A549 (cell line): ENCODE measurements around the gene ARF4. TPM values are rescaled to one million over a fixed set of nuclear protein-coding genes. Genes with fewer than 3 reads are reported as not detected.

Source experiments
- ATAC-seq, 2 experiments: fragments of 200-7000 bp in 1 of 2; fragments of >200 bp in 1 of 2; cut with Nextera tagmentation in 1 of 2; cut with Tn5 transposase in 1 of 2; 3 replicates each; pipeline versions ENCODE4 v1.8.0 to v1.9.1; 2018 to 2020; ENCODE audit warnings: mild to moderate bottlenecking in 1 of 2, moderate library complexity in 1 of 2
- CTCF ChIA-PET: fragments of 300-600 bp; sonication (Branson Sonifier 250); formaldehyde crosslinking; extraction: SDS; loops from one replicate; lab custom pipeline; 2021; ENCODE audit warnings: antibody characterized with exemption, inconsistent platforms; lab: Yijun Ruan, JAX
- POLR2A ChIA-PET: fragments of 350-600 bp; formaldehyde crosslinking; extraction: SDS; loops from one replicate; lab custom pipeline; 2021; ENCODE audit warnings: antibody characterized with exemption, inconsistent platforms; lab: Yijun Ruan, JAX
- DNase-seq, 2 experiments: peaks; one replicate each; pipeline versions ENCODE4 v3.0.0 to v3.0.0-alpha.2; 2011 to 2016; ENCODE audit warnings: low read depth in 1 of 2, low spot score in 1 of 2
- FAIRE-seq: peaks from 2 replicates; lab custom pipeline; 2011; peaks lifted over from hg19 to GRCh38; lab: Jason Lieb, UNC
- H3K27ac ChIP-seq, 2 experiments: fragments of >200 bp; sonication (Bioruptor Twin); formaldehyde crosslinking; 3 replicates each; pipeline ENCODE4 v1.5.1; 2016 to 2017
- H3K4me1 ChIP-seq: fragments of >200 bp; sonication (Bioruptor Twin); formaldehyde crosslinking; 3 replicates; pipeline ENCODE4 v1.6.1; 2016
- H3K4me2 ChIP-seq: fragments of >200 bp; sonication (Bioruptor Twin); formaldehyde crosslinking; 3 replicates; pipeline ENCODE4 v1.6.1; 2016
- H3K4me3 ChIP-seq: fragments of >200 bp; sonication (Bioruptor Twin); formaldehyde crosslinking; 3 replicates; pipeline ENCODE4 v1.5.1; 2016
- H3K9me3 ChIP-seq: fragments of >200 bp; sonication (Bioruptor Twin); formaldehyde crosslinking; 3 replicates; pipeline ENCODE4 v1.6.1; 2016
- BCL3 ChIP-seq: fragments of >200 bp; sonication (Bioruptor Twin); formaldehyde crosslinking; IDR thresholded peaks from 3 replicates; pipeline ENCODE4 v1.6.1; 2016
- CBX8 ChIP-seq: fragments of 200-600 bp; sonication (generic); IDR thresholded peaks from 2 replicates; pipeline ENCODE4 v1.6.1; 2016
- CEBPB ChIP-seq, 2 experiments: fragments of >200 bp in 1 of 2; sonication (Bioruptor Twin) in 1 of 2; formaldehyde crosslinking in 1 of 2; IDR thresholded peaks; 2 replicates each; pipeline ENCODE4 v1.6.1; 2012 to 2016
- CHD2 ChIP-seq: fragments of 150-350 bp; IDR thresholded peaks from 2 replicates; pipeline ENCODE4 v1.6.1; 2014; ENCODE audit warnings: low read length; ENCODE audit not compliant: partially characterized antibody
- ELK1 ChIP-seq: fragments of 150-350 bp; IDR thresholded peaks from 2 replicates; pipeline ENCODE4 v1.6.1; 2014; ENCODE audit warnings: low read depth, mild to moderate bottlenecking, low read length
- ESRRA ChIP-seq: fragments of 150-350 bp; IDR thresholded peaks from 2 replicates; pipeline ENCODE4 v1.6.1; 2014; ENCODE audit warnings: mild to moderate bottlenecking, low read length, borderline replicate concordance
- FOSL2 ChIP-seq, 2 experiments: fragments of 450-650 bp in 1 of 2; fragments of >200 bp in 1 of 2; sonication (Bioruptor Twin) in 1 of 2; formaldehyde crosslinking; IDR thresholded peaks; 2 replicates each; pipeline versions ENCODE4 v1.5.0 to v1.6.1; 2016 to 2020; ENCODE audit warnings: mild to moderate bottlenecking in 1 of 2, moderate library complexity in 1 of 2
- GATA3 ChIP-seq: IDR thresholded peaks from 2 replicates; pipeline ENCODE4 v1.6.1; 2012; ENCODE audit warnings: borderline replicate concordance
- HDAC2 ChIP-seq: fragments of 200-600 bp; sonication (generic); IDR thresholded peaks from 2 replicates; pipeline ENCODE4 v1.6.1; 2016
- HES2 ChIP-seq: fragments of >200 bp; sonication (Bioruptor Twin); formaldehyde crosslinking; IDR thresholded peaks from 2 replicates; pipeline ENCODE4 v1.6.1; 2016
- HEYL ChIP-seq: fragments of 250-450 bp; sonication (Bioruptor Pico); IDR thresholded peaks from 2 replicates; pipeline ENCODE4 v1.8.0; 2021; ENCODE audit warnings: mild to moderate bottlenecking, moderate library complexity
- HMGXB4 ChIP-seq: fragments of 250-450 bp; sonication (Bioruptor Pico); IDR thresholded peaks from 2 replicates; pipeline ENCODE4 v1.5.0; 2021; ENCODE audit warnings: mild to moderate bottlenecking, moderate library complexity, borderline replicate concordance
- HOXA7 ChIP-seq: fragments of 250-450 bp; sonication (Bioruptor Pico); IDR thresholded peaks from 2 replicates; pipeline ENCODE4 v1.5.0; 2020; ENCODE audit warnings: mild to moderate bottlenecking, moderate library complexity
- HOXB13 ChIP-seq: fragments of 250-450 bp; sonication (Bioruptor Pico); IDR thresholded peaks from 2 replicates; pipeline ENCODE4 v1.5.0; 2020; ENCODE audit warnings: low read depth, mild to moderate bottlenecking, moderate library complexity
- HOXB5 ChIP-seq: fragments of 250-450 bp; sonication (Bioruptor Pico); IDR thresholded peaks from 2 replicates; pipeline ENCODE4 v1.5.0; 2020; ENCODE audit warnings: mild to moderate bottlenecking, moderate library complexity
- KDM1A ChIP-seq: fragments of 200-600 bp; sonication (generic); IDR thresholded peaks from 2 replicates; pipeline ENCODE4 v1.6.1; 2016; ENCODE audit warnings: low read depth, mild to moderate bottlenecking
- KDM5A ChIP-seq: fragments of 200-600 bp; sonication (generic); IDR thresholded peaks from 2 replicates; pipeline ENCODE4 v1.6.1; 2016; ENCODE audit warnings: antibody characterized with exemption, mild to moderate bottlenecking
- MAFK ChIP-seq: fragments of 450-650 bp; IDR thresholded peaks from 2 replicates; pipeline ENCODE4 v1.6.1; 2014; ENCODE audit not compliant: partially characterized antibody
- NFE2L2 ChIP-seq: fragments of 150-350 bp; conservative IDR thresholded peaks from 2 replicates; pipeline ENCODE4 v1.6.1; 2014; ENCODE audit warnings: low read length
- NPAS2 ChIP-seq: fragments of 250-450 bp; sonication (Bioruptor Pico); IDR thresholded peaks from 2 replicates; pipeline ENCODE4 v1.8.0; 2022; ENCODE audit warnings: mild to moderate bottlenecking, moderate library complexity, borderline replicate concordance
- POLR2A ChIP-seq: IDR thresholded peaks from 2 replicates; pipeline ENCODE4 v1.6.1; 2012; ENCODE audit warnings: mild to moderate bottlenecking, low read length
- RFX5 ChIP-seq: fragments of 450-650 bp; IDR thresholded peaks from 2 replicates; pipeline ENCODE4 v1.7.1; 2014; ENCODE audit warnings: antibody characterized with exemption, mild to moderate bottlenecking, moderate library complexity
- RNF2 ChIP-seq: fragments of 200-600 bp; sonication (generic); IDR thresholded peaks from 2 replicates; pipeline ENCODE4 v1.6.1; 2016; ENCODE audit warnings: low read depth, mild to moderate bottlenecking, antibody characterized with exemption, moderate library complexity, borderline replicate concordance
- SREBF2 ChIP-seq: fragments of 450-650 bp; IDR thresholded peaks from 2 replicates; pipeline ENCODE4 v1.6.1; 2014; ENCODE audit warnings: mild to moderate bottlenecking, moderate library complexity
- ZC3H11A ChIP-seq: fragments of 450-650 bp; IDR thresholded peaks from 2 replicates; pipeline ENCODE4 v1.6.1; 2014; ENCODE audit warnings: antibody characterized with exemption, mild to moderate bottlenecking
- ZNF302 ChIP-seq: fragments of 250-450 bp; sonication (Bioruptor Pico); IDR thresholded peaks from 2 replicates; pipeline ENCODE4 v1.9.0; 2021; ENCODE audit warnings: inconsistent platforms, mild to moderate bottlenecking, moderate library complexity
- WGBS: methylation state at CpG from one replicate; pipeline ENCODE4 v1.1.6; 2017; ENCODE audit errors: missing lambda C conversion rate; 5-methylcytosine and 5-hydroxymethylcytosine counted together
- polyA plus RNA-seq, 4 experiments: library from polyadenylated mRNA; depleted of rRNA in 3 of 4; stranded (reverse); fragments of >200 nt; fragmentation: RNase III in 1 of 4; extraction: RNeasy Plus Mini Kit Qiagen cat#74134 plus additional on column Dnase treatment in 1 of 4; gene quantifications; 2 replicates in 3 of 4; 3 replicates in 1 of 4; pipeline ENCODE4 v1.2.3, GENCODE V29; 2011 to 2017
- TF ChIP-seq, protein P1 (sequence below): IDR thresholded peaks from 2 replicates; pipeline ENCODE4 v1.6.1; 2012

ARF4 gene
- polyA plus RNA-seq, 2 of the 4 experiments (the other 2 are of a cell fraction) = 129 to 262 TPM

DNA sequence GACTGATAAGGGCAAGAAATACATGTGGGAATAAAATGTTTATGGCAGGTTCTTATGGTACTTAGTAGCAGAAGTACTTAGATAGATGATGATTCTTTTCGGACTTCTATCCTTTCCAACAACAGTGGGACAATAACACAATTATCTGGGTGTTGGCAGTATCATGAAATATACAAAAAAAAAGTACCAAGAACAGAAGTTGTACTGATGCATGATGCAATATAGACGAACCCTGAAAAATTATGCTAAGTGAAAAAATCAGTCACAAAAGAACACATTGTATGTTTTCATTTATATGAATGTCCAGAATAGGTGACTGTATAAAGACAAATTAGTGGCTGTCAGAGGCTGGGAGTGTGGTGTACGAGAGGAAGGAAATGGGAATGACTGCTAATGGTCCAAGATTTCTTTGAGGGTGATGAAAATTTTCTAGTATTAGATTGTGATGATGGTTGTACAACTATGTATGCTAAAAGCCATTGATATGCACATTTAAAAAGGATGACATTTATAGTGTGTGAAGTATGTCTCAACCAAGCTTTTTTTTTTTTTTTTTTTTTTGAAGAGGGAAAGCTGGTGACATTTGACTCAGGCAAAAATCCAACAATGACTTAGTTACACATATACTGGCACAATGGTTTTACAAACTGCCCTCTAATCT is 21.0 kb downstream of the ARF4 start (continued):
- no peak for TF ChIP-seq HMGXB4 (CRISPR knock-in tag)
- TF ChIP-seq ZNF302 = no peak
- TF ChIP-seq HOXB5 = no peak

DNA sequence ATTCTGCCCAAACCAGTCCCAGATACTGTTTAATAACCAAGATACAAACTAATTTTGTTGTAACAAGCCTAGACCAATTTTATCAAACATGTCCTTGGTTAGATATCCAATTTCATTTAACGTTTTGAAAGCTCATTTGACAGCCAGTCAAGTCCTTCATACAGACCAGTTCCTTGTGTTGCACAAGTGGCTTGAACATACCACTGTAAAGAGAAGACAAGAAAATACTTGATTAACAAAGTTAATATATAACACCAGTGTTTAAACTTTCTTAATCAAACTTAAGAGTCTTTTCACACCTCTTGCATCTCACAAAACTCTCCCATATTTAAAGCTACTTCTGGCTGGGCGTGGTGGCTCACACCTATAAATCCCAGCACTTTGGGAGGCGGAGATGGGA is 25.0 kb downstream of the ARF4 start:
- Histone ChIP-seq H3K27ac (no peak overlapping the region), H3K4me1 (no peaks in the 10 kb centered on the region), H3K4me3 (no peak overlapping the region), H3K4me2 (no peak overlapping the region), H3K9me3 (no peaks in the 10 kb centered on the region)
- DNase-seq = no peak
- WGBS = 74% methylated on average over 3 of the region's 3 CpGs
- no peak for ATAC-seq
- POLR2A ChIA-PET = no interaction called here
- no peak for FAIRE-seq
- CTCF ChIA-PET = interaction anchor here (1.2 to 1.3 kb wide), 2 partner anchors 20 to 402 kb away, joined by 3 read pairs; no protein-coding TSS in a partner anchor
- no peak for TF ChIP-seq ELK1
- TF ChIP-seq CEBPB (IDR thresholded peaks at IDR 0.05) = no peak
- no peak for TF ChIP-seq HOXA7 (CRISPR knock-in tag)
- TF ChIP-seq CBX8 = no peak
- TF ChIP-seq, protein P1, sequence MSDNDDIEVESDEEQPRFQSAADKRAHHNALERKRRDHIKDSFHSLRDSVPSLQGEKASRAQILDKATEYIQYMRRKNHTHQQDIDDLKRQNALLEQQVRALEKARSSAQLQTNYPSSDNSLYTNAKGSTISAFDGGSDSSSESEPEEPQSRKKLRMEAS = no peak
- no peak for TF ChIP-seq KDM5A
- no peak for TF ChIP-seq CHD2
- no peak for TF ChIP-seq HDAC2
- no peak for TF ChIP-seq GATA3
- TF ChIP-seq FOSL2 (IDR thresholded peaks at IDR 0.05) = no peak
- no peak for TF ChIP-seq FOSL2 (CRISPR knock-in tag; IDR thresholded peaks at IDR 0.05)
- no peak for TF ChIP-seq ZC3H11A
- no peak for TF ChIP-seq KDM1A
- TF ChIP-seq NPAS2 = no peak
- TF ChIP-seq HOXB13 = no peak
- no peak for TF ChIP-seq POLR2A
- no peak for TF ChIP-seq ESRRA

DNA sequence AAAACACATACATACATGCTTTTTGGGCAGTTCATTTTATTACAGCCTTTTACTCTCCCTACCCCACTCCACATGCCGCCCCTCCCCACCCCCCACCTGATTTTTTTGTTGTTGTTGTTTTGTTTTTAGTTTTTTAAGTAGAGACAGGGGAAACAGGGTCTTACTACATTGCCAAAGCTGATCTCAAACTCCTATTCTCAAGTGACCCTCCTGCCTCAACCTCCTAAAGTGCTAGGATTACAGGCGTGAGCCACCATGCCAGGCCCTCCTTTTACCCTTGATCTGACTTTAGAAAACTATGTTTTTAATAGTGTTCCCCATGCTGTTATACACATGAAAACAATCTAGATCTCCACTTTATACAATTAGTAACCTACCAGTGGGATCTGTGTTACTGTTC is 26.3 kb downstream of the ARF4 start:
- H3K9me3 ChIP-seq = no peaks in the 10 kb centered on the region
- H3K27ac ChIP-seq = no peak overlapping the region
- ATAC-seq (no peak), DNase-seq (no peak), FAIRE-seq (no peak)
- ChIA-PET CTCF (interaction anchor here (1.4 kb wide), 1 partner anchor 173 kb away, joined by 4 read pairs; no protein-coding TSS in a partner anchor), POLR2A (no interaction called here)
- H3K4me3 ChIP-seq = no peak overlapping the region
- H3K4me1 ChIP-seq = no peaks in the 10 kb centered on the region
- WGBS = 97% methylated on average over 2 of the region's 2 CpGs
- no peak overlapping the region for H3K4me2 ChIP-seq
- no peak for TF ChIP-seq RNF2
- no peak for TF ChIP-seq GATA3
- no peak for TF ChIP-seq BCL3
- no peak for TF ChIP-seq NFE2L2
- no peak for TF ChIP-seq NPAS2
- TF ChIP-seq HMGXB4 (CRISPR knock-in tag) = no peak
- no peak for TF ChIP-seq SREBF2
- TF ChIP-seq MAFK = no peak
- TF ChIP-seq HEYL (CRISPR knock-in tag) = no peak
- TF ChIP-seq HES2 = no peak
- TF ChIP-seq RFX5 = no peak
